ENCODE results near the gene IL11RA.

DNA sequence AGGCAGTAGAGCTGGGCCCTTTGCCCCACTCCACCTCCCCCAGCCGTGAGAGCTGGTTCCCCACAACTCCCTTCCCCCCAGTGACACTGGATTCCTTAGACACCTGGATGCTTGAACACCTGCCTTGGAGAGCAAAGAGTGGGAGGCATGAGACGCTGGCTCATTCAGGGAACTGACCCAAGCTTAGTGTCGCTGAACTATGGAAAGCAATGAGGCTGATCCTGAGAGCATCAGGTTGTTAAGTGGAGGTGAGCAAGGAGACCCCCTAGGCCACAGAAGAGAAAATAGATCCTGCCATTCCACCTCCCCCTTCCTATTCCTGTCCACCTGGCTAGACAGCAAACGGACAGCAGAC lies 37.1 kb downstream of the IL11RA start:
- no peak for TF ChIP-seq KDM5B (IDR thresholded peaks at IDR 0.05; ENCODE audit: insufficient replicate concordance, low read depth, low read length)
- TF ChIP-seq KLF1 (tag; IDR thresholded peaks at IDR 0.05), result no peak
- TF ChIP-seq, protein P1, sequence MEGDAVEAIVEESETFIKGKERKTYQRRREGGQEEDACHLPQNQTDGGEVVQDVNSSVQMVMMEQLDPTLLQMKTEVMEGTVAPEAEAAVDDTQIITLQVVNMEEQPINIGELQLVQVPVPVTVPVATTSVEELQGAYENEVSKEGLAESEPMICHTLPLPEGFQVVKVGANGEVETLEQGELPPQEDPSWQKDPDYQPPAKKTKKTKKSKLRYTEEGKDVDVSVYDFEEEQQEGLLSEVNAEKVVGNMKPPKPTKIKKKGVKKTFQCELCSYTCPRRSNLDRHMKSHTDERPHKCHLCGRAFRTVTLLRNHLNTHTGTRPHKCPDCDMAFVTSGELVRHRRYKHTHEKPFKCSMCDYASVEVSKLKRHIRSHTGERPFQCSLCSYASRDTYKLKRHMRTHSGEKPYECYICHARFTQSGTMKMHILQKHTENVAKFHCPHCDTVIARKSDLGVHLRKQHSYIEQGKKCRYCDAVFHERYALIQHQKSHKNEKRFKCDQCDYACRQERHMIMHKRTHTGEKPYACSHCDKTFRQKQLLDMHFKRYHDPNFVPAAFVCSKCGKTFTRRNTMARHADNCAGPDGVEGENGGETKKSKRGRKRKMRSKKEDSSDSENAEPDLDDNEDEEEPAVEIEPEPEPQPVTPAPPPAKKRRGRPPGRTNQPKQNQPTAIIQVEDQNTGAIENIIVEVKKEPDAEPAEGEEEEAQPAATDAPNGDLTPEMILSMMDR (IDR thresholded peaks at IDR 0.05 in 2 of 3, conservative IDR thresholded peaks at IDR 0.05 in 1 of 3; ENCODE audit: insufficient read depth in 2 of 3, low read depth in 1 of 3, low read length in 3 of 3), result no peak
- TF ChIP-seq, protein P2, sequence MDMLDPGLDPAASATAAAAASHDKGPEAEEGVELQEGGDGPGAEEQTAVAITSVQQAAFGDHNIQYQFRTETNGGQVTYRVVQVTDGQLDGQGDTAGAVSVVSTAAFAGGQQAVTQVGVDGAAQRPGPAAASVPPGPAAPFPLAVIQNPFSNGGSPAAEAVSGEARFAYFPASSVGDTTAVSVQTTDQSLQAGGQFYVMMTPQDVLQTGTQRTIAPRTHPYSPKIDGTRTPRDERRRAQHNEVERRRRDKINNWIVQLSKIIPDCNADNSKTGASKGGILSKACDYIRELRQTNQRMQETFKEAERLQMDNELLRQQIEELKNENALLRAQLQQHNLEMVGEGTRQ (CRISPR knock-in tag; IDR thresholded peaks at IDR 0.05), result no peak
- TF ChIP-seq ZNF274 (IDR thresholded peaks at IDR 0.05; ENCODE audit: borderline replicate concordance, low read depth, low read length), result no peak
- TF ChIP-seq, protein P3, sequence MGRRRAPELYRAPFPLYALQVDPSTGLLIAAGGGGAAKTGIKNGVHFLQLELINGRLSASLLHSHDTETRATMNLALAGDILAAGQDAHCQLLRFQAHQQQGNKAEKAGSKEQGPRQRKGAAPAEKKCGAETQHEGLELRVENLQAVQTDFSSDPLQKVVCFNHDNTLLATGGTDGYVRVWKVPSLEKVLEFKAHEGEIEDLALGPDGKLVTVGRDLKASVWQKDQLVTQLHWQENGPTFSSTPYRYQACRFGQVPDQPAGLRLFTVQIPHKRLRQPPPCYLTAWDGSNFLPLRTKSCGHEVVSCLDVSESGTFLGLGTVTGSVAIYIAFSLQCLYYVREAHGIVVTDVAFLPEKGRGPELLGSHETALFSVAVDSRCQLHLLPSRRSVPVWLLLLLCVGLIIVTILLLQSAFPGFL (CRISPR knock-in tag; IDR thresholded peaks at IDR 0.05), result no peak
- no peak for TF ChIP-seq SRSF9 (IDR thresholded peaks at IDR 0.05; ENCODE audit: borderline replicate concordance, low read depth, low read length)
- TF ChIP-seq EZH2 (IDR thresholded peaks at IDR 0.05; ENCODE audit: borderline replicate concordance, low read depth, low read length), result no peak
- no peak for TF ChIP-seq EP300 (IDR thresholded peaks at IDR 0.05; ENCODE audit: low read length)
- TF ChIP-seq, protein P4, sequence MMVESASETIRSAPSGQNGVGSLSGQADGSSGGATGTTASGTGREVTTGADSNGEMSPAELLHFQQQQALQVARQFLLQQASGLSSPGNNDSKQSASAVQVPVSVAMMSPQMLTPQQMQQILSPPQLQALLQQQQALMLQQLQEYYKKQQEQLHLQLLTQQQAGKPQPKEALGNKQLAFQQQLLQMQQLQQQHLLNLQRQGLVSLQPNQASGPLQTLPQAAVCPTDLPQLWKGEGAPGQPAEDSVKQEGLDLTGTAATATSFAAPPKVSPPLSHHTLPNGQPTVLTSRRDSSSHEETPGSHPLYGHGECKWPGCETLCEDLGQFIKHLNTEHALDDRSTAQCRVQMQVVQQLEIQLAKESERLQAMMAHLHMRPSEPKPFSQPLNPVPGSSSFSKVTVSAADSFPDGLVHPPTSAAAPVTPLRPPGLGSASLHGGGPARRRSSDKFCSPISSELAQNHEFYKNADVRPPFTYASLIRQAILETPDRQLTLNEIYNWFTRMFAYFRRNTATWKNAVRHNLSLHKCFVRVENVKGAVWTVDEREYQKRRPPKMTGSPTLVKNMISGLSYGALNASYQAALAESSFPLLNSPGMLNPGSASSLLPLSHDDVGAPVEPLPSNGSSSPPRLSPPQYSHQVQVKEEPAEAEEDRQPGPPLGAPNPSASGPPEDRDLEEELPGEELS (CRISPR knock-in tag; IDR thresholded peaks at IDR 0.05; ENCODE audit: borderline replicate concordance), result no peak
